Testis (tissue), 3 donors: ENCODE measurements around the gene LRRFIP1. TPM values are rescaled to one million over a fixed set of nuclear protein-coding genes. Genes with fewer than 3 reads are reported as not detected.

Source experiments
- DNase-seq: peaks from one replicate; pipeline ENCODE4 v3.0.0-alpha.2; 2019
- H3K27ac ChIP-seq, 2 donors: fragments of 200-600 bp; sonication (generic); one replicate each; pipeline ENCODE4 v1.5.1; 2019
- H3K27me3 ChIP-seq: fragments of 200-600 bp; sonication (generic); one replicate; pipeline ENCODE4 v1.5.1; 2019
- H3K36me3 ChIP-seq: fragments of 200-600 bp; sonication (generic); one replicate; pipeline ENCODE4 v1.5.1; 2017; ENCODE audit warnings: low read depth; ENCODE audit errors: missing control alignments
- H3K4me1 ChIP-seq: fragments of 200-600 bp; sonication (generic); one replicate; pipeline ENCODE4 v1.5.1; 2019
- H3K4me3 ChIP-seq, 2 donors: fragments of 200-600 bp; sonication (generic); one replicate each; pipeline ENCODE4 v1.5.1; 2017 to 2019
- H3K9me3 ChIP-seq: fragments of 200-600 bp; sonication (generic); one replicate; pipeline ENCODE4 v1.5.1; 2017
- POLR2A ChIP-seq: fragments of 450-650 bp; IDR thresholded peaks from one replicate; pipeline ENCODE4 v1.6.1; 2017; ENCODE audit warnings: antibody characterized with exemption, mild to moderate bottlenecking, moderate library complexity
- WGBS, 2 donors: methylation state at CpG; one replicate each; pipeline ENCODE4 v1.1.5; 2018; 5-methylcytosine and 5-hydroxymethylcytosine counted together
- intact Hi-C: fragments of 100-400 bp; cut with DNase I; formaldehyde crosslinking; loops from one replicate; pipeline ENCODE4 v1.15.1; 2023; ENCODE audit warnings: low total_unique reads
- polyA plus RNA-seq: library from polyadenylated mRNA; stranded (reverse); fragments of 350-450 nt; fragmentation: Illumina TruSeq; extraction: RNeasy Lipid Tissue Mini Kit (QIAGEN cat#74804); gene quantifications from one replicate; pipeline ENCODE4 v1.2.3, GENCODE V29; 2014; ENCODE audit warnings: low read depth, low replicate concordance; ENCODE audit not compliant: insufficient read depth
- total RNA-seq, 2 donors: library from RNA; depleted of rRNA; stranded (reverse); fragments of >200 nt; gene quantifications; one replicate each; pipeline ENCODE4 v1.2.3, GENCODE V29; 2016
- TF ChIP-seq, protein P1 (sequence below), 3 experiments: fragments of 450-650 bp in 2 of 3; fragments of 200-600 bp in 1 of 3; sonication (generic) in 1 of 3; IDR thresholded peaks; one replicate each; pipeline ENCODE4 v1.5.1; 2016 to 2019; ENCODE audit warnings: antibody characterized with exemption in 3 of 3, mild to moderate bottlenecking in 2 of 3, moderate library complexity in 1 of 3

Gene LRRFIP1
- total and polyA plus RNA-seq, 3 donors from 2014 or later, result 17.4 to 33.5 (median 25.5) TPM

DNA sequence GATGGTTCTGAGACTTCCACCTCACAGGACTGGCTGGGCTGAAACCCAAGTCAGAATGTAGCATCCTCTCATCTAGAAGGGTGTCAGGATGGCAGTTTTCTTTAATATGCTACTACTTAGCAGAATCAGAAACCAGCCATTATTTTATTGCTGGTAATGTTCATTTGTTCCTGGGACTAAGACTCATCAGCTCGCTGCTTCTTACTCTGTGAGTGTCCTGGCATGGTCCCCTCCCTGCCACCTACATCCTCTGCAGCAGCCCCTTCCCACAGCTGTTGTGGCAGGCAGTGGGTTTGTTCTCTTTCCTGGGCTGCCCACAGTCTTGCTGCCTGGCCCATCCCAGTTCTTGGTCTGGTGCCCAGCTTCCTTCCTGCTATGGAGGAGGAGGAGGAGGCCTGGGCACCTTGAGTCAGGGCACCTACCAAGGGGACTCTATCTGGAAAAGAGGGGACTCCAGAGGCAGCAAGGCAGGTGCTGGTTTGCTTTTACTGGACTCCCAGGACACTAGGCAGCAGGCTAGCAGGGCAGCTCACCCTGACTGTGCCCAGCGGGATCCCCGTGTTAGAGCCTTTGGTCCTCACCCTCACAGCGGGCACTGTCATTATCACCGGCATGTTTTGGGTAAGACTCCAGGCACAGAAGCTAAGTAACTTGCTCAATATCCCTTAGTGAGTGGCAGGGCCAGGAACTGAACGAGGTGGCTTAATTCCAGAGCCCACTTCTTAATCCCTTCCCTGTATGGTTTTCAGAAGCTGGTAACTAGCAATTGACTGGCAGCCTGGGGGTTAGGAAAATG lies 62.1 kb downstream of the LRRFIP1 start:
- Histone ChIP-seq H3K4me1 (peaks cover 12% of the 10 kb centered on the region), H3K4me3 (no peak overlapping the region), H3K27me3 (no peaks in the 10 kb centered on the region), H3K36me3 (no peaks in the 10 kb centered on the region), H3K9me3 (no peaks in the 10 kb centered on the region), H3K27ac (no peak overlapping the region)
- TF ChIP-seq, protein P1, sequence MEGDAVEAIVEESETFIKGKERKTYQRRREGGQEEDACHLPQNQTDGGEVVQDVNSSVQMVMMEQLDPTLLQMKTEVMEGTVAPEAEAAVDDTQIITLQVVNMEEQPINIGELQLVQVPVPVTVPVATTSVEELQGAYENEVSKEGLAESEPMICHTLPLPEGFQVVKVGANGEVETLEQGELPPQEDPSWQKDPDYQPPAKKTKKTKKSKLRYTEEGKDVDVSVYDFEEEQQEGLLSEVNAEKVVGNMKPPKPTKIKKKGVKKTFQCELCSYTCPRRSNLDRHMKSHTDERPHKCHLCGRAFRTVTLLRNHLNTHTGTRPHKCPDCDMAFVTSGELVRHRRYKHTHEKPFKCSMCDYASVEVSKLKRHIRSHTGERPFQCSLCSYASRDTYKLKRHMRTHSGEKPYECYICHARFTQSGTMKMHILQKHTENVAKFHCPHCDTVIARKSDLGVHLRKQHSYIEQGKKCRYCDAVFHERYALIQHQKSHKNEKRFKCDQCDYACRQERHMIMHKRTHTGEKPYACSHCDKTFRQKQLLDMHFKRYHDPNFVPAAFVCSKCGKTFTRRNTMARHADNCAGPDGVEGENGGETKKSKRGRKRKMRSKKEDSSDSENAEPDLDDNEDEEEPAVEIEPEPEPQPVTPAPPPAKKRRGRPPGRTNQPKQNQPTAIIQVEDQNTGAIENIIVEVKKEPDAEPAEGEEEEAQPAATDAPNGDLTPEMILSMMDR (IDR thresholded peaks at IDR 0.05), result no peak
- no peak for TF ChIP-seq POLR2A
- intact Hi-C loops, result no loop called here
- WGBS, 2 donors, result 86 to 91% methylated on average over 6 of the region's 6 CpGs
- no peak for DNase-seq

DNA sequence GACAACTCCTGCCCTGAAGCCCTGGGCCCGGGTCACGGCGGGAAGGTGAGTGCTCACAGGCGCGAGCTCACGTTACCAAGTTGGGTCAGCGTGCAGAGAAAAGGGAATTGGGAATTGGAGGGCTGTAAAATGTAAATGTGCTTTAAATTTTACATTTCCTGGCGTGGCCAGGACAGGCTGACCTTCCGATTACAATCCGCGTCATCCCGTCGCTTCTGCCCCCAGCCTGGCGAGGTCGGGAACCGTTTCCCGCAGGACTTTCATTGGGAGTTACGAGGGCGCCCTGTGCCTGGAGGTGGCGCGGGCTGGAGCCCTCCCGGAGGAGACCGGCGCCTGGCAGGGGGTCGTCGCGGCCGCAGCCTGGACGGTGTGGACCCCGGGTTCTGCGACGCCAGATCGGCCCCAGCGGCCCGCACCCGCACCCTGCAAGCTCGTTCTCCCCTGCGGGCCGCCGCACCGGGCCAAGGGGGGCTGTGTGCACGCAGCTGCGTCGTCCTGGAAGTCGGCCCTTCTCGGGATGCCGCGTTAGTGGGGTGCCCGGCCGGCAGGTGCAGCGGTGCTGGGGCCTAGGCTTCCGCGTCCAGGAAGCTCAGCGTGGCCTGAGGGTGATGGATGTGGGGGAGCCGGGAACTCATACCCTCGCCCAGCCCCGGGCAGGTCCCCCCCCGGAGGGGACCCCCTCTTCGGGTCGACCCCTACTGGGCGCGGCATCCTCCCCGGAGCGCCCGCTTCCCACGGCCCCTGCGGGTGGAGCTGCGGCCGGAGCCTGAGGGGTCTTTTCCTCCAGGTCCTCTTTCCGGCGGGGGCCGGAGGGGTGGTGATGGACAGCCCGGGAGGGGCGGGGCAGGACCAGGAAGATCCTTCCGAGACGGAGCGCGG lies 63.9 kb downstream of the LRRFIP1 start:
- Histone ChIP-seq H3K4me3 (peak overlapping the region; percentile 84 to 90), H3K27ac (peak overlapping the region; percentile 69 to 75), H3K36me3 (no peaks in the 10 kb centered on the region), H3K9me3 (no peaks in the 10 kb centered on the region), H3K4me1 (peaks cover 12% of the 10 kb centered on the region), H3K27me3 (no peaks in the 10 kb centered on the region)
- WGBS, 2 donors, result 29 to 47% methylated on average over 35 to 58 of the region's 78 CpGs
- intact Hi-C loops, result no loop called here
- no peak for DNase-seq
- TF ChIP-seq, protein P1 (IDR thresholded peaks at IDR 0.05), result no peak
- TF ChIP-seq POLR2A, result no peak

DNA sequence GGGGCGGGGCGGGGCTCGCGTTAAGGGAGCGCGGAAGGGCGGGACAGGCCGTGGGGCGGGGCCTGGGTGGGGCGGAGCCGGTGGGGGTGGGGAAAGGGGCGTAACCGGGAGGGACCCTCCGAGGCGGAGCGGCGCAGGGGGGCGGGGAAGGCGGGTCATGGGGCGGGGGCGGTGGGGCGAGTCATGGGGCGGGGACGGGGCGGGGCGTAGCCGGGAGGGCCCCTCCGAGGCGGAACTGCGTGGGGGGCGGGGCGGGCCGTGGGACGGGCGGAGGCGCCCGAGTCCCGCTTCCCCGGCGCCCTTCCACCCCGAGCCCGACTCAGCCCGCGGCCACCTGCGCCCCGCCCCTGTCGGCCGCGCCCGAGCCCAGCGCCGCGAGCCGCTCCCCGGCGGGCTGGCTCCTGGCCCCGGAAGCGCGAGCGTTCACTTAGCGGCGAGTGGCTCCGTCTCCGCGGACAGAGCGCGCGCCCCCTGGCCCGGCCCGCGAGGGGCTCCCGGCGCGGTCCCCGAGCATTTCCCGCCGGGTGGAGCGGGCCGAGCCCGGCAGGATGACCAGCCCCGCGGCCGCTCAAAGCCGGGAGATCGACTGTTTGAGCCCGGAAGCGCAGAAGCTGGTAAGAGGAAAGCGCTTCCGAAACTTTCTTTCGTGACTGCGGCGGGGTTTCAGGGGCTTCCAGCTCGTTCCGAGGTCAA lies 64.7 kb downstream of the LRRFIP1 start:
- intact Hi-C loops, result no loop called here
- no peaks in the 10 kb centered on the region for H3K36me3 ChIP-seq
- H3K27me3 ChIP-seq, result no peaks in the 10 kb centered on the region
- TF ChIP-seq, protein P1 (IDR thresholded peaks at IDR 0.05), result no peak
- peak overlapping the region; percentile 66 to 92 for H3K27ac ChIP-seq
- 2 to 4% methylated on average over 7 to 36 of the region's 94 CpGs for WGBS, 2 donors
- H3K4me3 ChIP-seq, result peak overlapping the region; percentile 84 to 90
- H3K9me3 ChIP-seq, result no peaks in the 10 kb centered on the region
- peaks cover 12% of the 10 kb centered on the region for H3K4me1 ChIP-seq
- DNase-seq, result peak; percentile 97

DNA sequence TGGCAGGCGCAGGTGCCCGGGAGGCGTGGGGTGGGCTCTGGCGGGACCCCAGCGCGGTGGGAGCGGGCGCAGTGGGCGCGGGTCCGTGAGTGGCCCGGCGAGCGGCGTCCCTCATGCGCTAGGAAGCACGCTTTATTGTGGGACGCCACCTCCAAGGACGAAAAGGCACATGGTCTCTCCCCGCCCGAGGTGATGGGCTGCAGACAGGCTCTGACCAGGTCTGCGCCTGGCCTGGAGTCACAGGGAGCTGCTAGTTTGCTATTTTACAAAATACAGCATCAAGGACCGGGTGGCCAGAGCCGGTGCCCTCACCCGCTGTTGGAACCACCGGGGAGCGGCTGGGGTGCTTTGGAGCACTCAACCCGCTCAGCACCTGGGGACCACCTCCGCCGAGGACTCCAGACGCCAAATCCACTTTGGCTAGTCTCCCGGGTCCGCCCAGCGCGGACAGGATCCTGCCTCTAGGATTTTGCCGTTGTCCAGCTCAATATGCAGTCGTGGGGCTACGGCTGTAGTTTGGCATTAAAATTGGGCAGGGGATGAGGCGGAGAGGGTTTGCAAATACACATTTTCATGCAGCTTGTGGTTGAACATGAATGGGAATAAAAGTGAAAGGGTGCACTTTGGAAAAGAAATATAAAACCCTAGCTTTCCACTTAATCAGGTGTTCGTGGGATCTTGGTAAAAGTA lies 65.4 kb downstream of the LRRFIP1 start:
- H3K27ac ChIP-seq, result peak overlapping the region; percentile 66 to 92
- intact Hi-C loops, result no loop called here
- H3K27me3 ChIP-seq, result no peaks in the 10 kb centered on the region
- WGBS, 2 donors, result 7 to 12% methylated on average over 28 to 29 of the region's 40 CpGs
- H3K9me3 ChIP-seq, result no peaks in the 10 kb centered on the region
- no peaks in the 10 kb centered on the region for H3K36me3 ChIP-seq
- no peak for DNase-seq
- TF ChIP-seq POLR2A, result no peak
- TF ChIP-seq, protein P1 (IDR thresholded peaks at IDR 0.05), result no peak
- H3K4me1 ChIP-seq, result peaks cover 10% of the 10 kb centered on the region
- peak overlapping the region; percentile 84 to 90 for H3K4me3 ChIP-seq
